NCI-H1694 treated with DMSO at 0.1 percent for 48 hours (cell line): ENCODE results near the gene VSTM2L.
A peak's percentile ranks its signal among the peaks of the same experiment; 100 is the strongest.

Experiments used
- DNase-seq: peaks from one replicate; lab custom pipeline; 2025; lab: John Stamatoyannopoulos, UW

Gene VSTM2L

GRCh38 chr20:37899105-37900045, 3.6 kb upstream of the VSTM2L start:
- DNase-seq: no peak

GRCh38 chr20:37901240-37901639, 1.7 kb upstream of the VSTM2L start:
- no peak for DNase-seq

GRCh38 chr20:37901654-37902503, 1.0 kb upstream of the VSTM2L start:
- DNase-seq: peak; percentile 50

GRCh38 chr20:37903317-37904007, 535 bp downstream of the VSTM2L start:
- no peak for DNase-seq

- DNase-seq: no peak
These were observed 1.2 kb downstream of the VSTM2L start for GRCh38 chr20:37904008-37904642.

- DNase-seq: no peak
These were observed 2.0 kb downstream of the VSTM2L start for GRCh38 chr20:37904845-37905373.

GRCh38 chr20:37905671-37906613, 3.0 kb downstream of the VSTM2L start:
- DNase-seq: no peak

- DNase-seq: no peak
These were observed 4.4 kb downstream of the VSTM2L start for GRCh38 chr20:37907330-37907676.

- no peak for DNase-seq
These were observed 4.9 kb downstream of the VSTM2L start for GRCh38 chr20:37907677-37908401.

GRCh38 chr20:37911261-37911660, 8.3 kb downstream of the VSTM2L start:
- DNase-seq: no peak

GRCh38 chr20:37911838-37912281, 8.9 kb downstream of the VSTM2L start:
- peak; percentile 76 for DNase-seq

- DNase-seq: no peak
These were observed 9.9 kb downstream of the VSTM2L start for GRCh38 chr20:37912874-37913273.

GRCh38 chr20:37913567-37914366, 10.8 kb downstream of the VSTM2L start:
- DNase-seq: no peak

GRCh38 chr20:37914367-37914671, 11.4 kb downstream of the VSTM2L start:
- DNase-seq: no peak

- DNase-seq: no peak
These were observed 11.9 kb downstream of the VSTM2L start for GRCh38 chr20:37914672-37915433.

- DNase-seq: no peak
These were observed 12.5 kb downstream of the VSTM2L start for GRCh38 chr20:37915434-37915787.

- peak; percentile 30 for DNase-seq
These were observed 13.1 kb downstream of the VSTM2L start for GRCh38 chr20:37915800-37916570.

- no peak for DNase-seq
These were observed 14.5 kb downstream of the VSTM2L start for GRCh38 chr20:37917461-37917860.
